A673 (cell line): ENCODE data around the gene SPDYE4. TPM values are rescaled to one million over a fixed set of nuclear protein-coding genes. Genes with fewer than 3 reads are reported as not detected.

Experiments
- BruUV-seq: library from RNA; stranded (reverse); fragments of 400-500 nt; replicated peaks from 2 replicates; lab custom pipeline; 2021; lab: Mats Ljungman, UMichigan
- CTCF ChIA-PET: fragments of 300-600 bp; sonication (Branson Sonifier 250); formaldehyde crosslinking; loops from one replicate; lab custom pipeline; 2022; ENCODE audit warnings: antibody characterized with exemption; lab: Charles Lee
- POLR2A ChIA-PET: fragments of 300-600 bp; sonication (Branson Sonifier 250); formaldehyde crosslinking; loops from one replicate; lab custom pipeline; 2022; ENCODE audit warnings: antibody characterized with exemption; ENCODE audit not compliant: low non-redundant PET; lab: Charles Lee
- DNase-seq: peaks from one replicate; pipeline ENCODE4 v3.0.0-alpha.2; 2015; ENCODE audit warnings: low spot score
- H3K27ac ChIP-seq: fragments of 200-600 bp; sonication (generic); 2 replicates; pipeline ENCODE4 v1.5.1; 2016; ENCODE audit warnings: mixed run types, low read depth, mild to moderate bottlenecking, mixed read lengths, antibody characterized with exemption, low read length; ENCODE audit not compliant: poor library complexity, severe bottlenecking
- H3K27me3 ChIP-seq: fragments of 200-600 bp; sonication (generic); replicated peaks from 2 replicates; pipeline ENCODE4 v1.6.1; 2017; ENCODE audit warnings: mixed run types, low read depth, mild to moderate bottlenecking, mixed read lengths, antibody characterized with exemption, low read length; ENCODE audit not compliant: insufficient read depth, poor library complexity
- H3K36me3 ChIP-seq: fragments of 200-600 bp; sonication (generic); 2 replicates; pipeline ENCODE4 v1.6.1; 2016; ENCODE audit warnings: mixed run types, mild to moderate bottlenecking, mixed read lengths, antibody characterized with exemption, low read length; ENCODE audit not compliant: insufficient read depth, poor library complexity, severe bottlenecking
- H3K4me1 ChIP-seq: fragments of 200-600 bp; sonication (generic); 2 replicates; pipeline ENCODE4 v1.6.1; 2017; ENCODE audit warnings: mixed run types, mild to moderate bottlenecking, mixed read lengths, antibody characterized with exemption, low read length; ENCODE audit not compliant: insufficient read depth, poor library complexity, severe bottlenecking
- H3K4me3 ChIP-seq: fragments of 200-600 bp; sonication (generic); 2 replicates; pipeline ENCODE4 v1.5.1; 2016; ENCODE audit warnings: low read depth, mixed run types, mild to moderate bottlenecking, mixed read lengths, low read length; ENCODE audit not compliant: poor library complexity, severe bottlenecking
- H3K9me3 ChIP-seq: fragments of 200-600 bp; sonication (generic); 2 replicates; pipeline ENCODE4 v1.6.1; 2016; ENCODE audit warnings: mixed run types, low read depth, mild to moderate bottlenecking, mixed read lengths, antibody characterized with exemption, low read length; ENCODE audit not compliant: poor library complexity, severe bottlenecking
- EZH2 ChIP-seq: fragments of 200-600 bp; sonication (generic); IDR thresholded peaks from 2 replicates; pipeline ENCODE4 v1.6.1; 2017; ENCODE audit warnings: borderline replicate concordance, low read depth, mild to moderate bottlenecking, mixed read lengths, antibody characterized with exemption, low read length; ENCODE audit not compliant: poor library complexity, severe bottlenecking
- intact Hi-C: fragments of 100-400 bp; cut with micrococcal nuclease; formaldehyde crosslinking; loops from one replicate; pipeline ENCODE4 v1.10.0; 2022; ENCODE audit not compliant: unreplicated experiment
- total RNA-seq: library from RNA; stranded (reverse); gene quantifications from 2 replicates; pipeline ENCODE4 v1.2.3, GENCODE V29; 2021
- TF ChIP-seq, protein P1 (sequence below): fragments of 300-800, 200-600 bp; sonication (generic); conservative IDR thresholded peaks from 2 replicates; pipeline ENCODE4 v1.5.1; 2017; ENCODE audit warnings: low read depth, mild to moderate bottlenecking, antibody characterized with exemption, low read length, moderate library complexity, mixed read lengths

SPDYE4 gene
- total RNA-seq, 1 experiment from 2014 or later = not detected

DNA sequence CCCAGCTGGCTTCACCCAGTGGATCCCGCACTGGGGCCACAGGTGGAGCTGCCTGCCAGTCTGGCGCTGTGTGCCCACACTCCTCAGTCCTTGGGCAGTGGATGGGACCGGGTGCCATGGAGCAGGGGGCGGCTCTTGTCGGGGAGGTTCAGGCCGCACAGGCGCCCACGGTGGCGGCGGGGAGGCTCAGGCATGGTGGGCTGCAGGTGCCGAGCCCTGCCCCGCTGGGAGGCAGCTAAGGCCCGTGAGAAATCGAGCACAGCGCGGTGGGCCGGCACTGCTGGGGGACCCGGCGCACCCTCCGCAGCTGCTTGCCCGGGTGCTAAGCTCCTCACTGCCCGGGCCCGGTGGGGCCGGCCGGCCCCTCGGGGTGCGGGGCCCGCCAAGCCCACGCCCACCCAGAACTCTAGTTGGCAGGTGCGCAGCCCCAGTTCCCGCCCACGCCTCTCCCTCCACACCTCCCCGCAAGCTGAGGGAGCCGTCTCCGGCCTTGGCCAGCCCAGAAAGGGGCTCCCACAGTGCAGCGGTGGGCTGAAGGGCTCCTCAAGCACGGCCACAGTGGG lies 40.3 kb downstream of the SPDYE4 start:
- POLR2A ChIA-PET = no interaction called here
- DNase-seq = no peak
- TF ChIP-seq, protein P1, sequence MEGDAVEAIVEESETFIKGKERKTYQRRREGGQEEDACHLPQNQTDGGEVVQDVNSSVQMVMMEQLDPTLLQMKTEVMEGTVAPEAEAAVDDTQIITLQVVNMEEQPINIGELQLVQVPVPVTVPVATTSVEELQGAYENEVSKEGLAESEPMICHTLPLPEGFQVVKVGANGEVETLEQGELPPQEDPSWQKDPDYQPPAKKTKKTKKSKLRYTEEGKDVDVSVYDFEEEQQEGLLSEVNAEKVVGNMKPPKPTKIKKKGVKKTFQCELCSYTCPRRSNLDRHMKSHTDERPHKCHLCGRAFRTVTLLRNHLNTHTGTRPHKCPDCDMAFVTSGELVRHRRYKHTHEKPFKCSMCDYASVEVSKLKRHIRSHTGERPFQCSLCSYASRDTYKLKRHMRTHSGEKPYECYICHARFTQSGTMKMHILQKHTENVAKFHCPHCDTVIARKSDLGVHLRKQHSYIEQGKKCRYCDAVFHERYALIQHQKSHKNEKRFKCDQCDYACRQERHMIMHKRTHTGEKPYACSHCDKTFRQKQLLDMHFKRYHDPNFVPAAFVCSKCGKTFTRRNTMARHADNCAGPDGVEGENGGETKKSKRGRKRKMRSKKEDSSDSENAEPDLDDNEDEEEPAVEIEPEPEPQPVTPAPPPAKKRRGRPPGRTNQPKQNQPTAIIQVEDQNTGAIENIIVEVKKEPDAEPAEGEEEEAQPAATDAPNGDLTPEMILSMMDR = no peak
- no peak for TF ChIP-seq EZH2
- intact Hi-C loops = no loop called here
- no peaks in the 10 kb centered on the region for H3K9me3 ChIP-seq
- H3K27me3 ChIP-seq = no peaks in the 10 kb centered on the region
- no peak overlapping the region for H3K27ac ChIP-seq
- H3K36me3 ChIP-seq = no peaks in the 10 kb centered on the region
- no TSS peak for BruUV-seq
- CTCF ChIA-PET = no interaction called here
- H3K4me1 ChIP-seq = no peaks in the 10 kb centered on the region
- no peak overlapping the region for H3K4me3 ChIP-seq

DNA sequence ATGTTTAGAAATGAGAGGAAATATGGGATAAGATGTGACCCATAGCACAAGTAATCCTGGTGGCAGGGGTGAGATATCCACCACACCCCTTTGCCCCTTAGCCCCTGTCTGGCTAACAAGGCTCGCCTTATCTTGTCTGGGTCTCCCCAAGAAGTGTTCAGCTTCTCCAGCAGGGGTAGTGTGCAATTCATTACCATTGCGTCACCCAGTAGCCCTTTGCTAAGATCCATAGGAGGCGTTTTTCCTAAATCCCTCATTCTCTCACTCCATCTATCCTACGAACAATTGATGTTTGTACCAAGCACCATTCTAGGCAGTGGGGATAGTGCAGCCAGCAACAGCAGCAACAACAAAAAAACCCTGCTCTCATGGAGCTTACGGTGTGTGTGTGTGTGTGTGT lies 44.5 kb downstream of the SPDYE4 start:
- intact Hi-C loops = no loop called here
- Histone ChIP-seq H3K36me3 (no peaks in the 10 kb centered on the region), H3K27me3 (no peaks in the 10 kb centered on the region), H3K4me3 (no peak overlapping the region), H3K4me1 (no peaks in the 10 kb centered on the region), H3K9me3 (no peaks in the 10 kb centered on the region), H3K27ac (no peak overlapping the region)
- POLR2A ChIA-PET = no interaction called here
- no TSS peak for BruUV-seq
- TF ChIP-seq, protein P1 = no peak
- no peak for TF ChIP-seq EZH2
- CTCF ChIA-PET = no interaction called here
- DNase-seq = no peak

DNA sequence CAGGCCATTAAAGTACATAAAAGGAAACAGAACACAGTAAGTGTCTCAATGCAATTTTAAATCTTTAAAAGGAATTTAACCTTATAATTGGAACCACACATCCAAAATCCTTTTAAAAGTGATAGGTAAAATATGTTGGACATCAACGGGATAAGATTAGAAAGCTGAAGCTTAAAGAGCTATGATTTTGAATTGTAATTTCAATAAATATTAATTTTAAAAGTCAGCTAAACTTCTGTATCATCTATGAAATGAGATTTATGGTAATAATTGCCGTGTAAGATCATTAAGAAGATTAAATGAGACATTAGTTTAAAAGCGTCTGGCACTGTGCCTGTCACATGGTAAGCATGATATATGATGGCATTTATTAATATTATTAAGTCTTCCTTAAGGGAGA lies 45.0 kb downstream of the SPDYE4 start:
- no peak for TF ChIP-seq EZH2
- TF ChIP-seq, protein P1 = no peak
- no peaks in the 10 kb centered on the region for H3K36me3 ChIP-seq
- ChIA-PET POLR2A (no interaction called here), CTCF (no interaction called here)
- H3K9me3 ChIP-seq = no peaks in the 10 kb centered on the region
- H3K4me1 ChIP-seq = no peaks in the 10 kb centered on the region
- H3K4me3 ChIP-seq = no peak overlapping the region
- intact Hi-C loops = no loop called here
- no TSS peak for BruUV-seq
- H3K27ac ChIP-seq = no peak overlapping the region
- H3K27me3 ChIP-seq = no peaks in the 10 kb centered on the region
- no peak for DNase-seq
